BJ (cell line): ENCODE results near the gene PLEKHA4. TPM values are rescaled to one million over a fixed set of nuclear protein-coding genes. Genes with fewer than 3 reads are reported as not detected.
"Not testable (repeated sequence)": the region's sequence is repeated elsewhere in the genome, so short reads cannot be mapped to it uniquely, and the experiment has no call there.

Experiments
- CTCF ChIA-PET: fragments of 350-600 bp; formaldehyde crosslinking; extraction: SDS; loops from one replicate; lab custom pipeline; 2021; ENCODE audit warnings: antibody characterized with exemption, inconsistent platforms; lab: Yijun Ruan, JAX
- POLR2A ChIA-PET: fragments of 300-600 bp; sonication (Branson Sonifier 250); formaldehyde crosslinking; extraction: SDS; loops from one replicate; lab custom pipeline; 2021; ENCODE audit warnings: antibody characterized with exemption; lab: Charles Lee
- DNase-seq: peaks from one replicate; pipeline ENCODE4 v3.0.0-alpha.2; 2011; ENCODE audit warnings: low read depth
- H3K27me3 ChIP-seq: 2 replicates; pipeline ENCODE4 v1.6.0; 2011; ENCODE audit warnings: low read length; ENCODE audit not compliant: control insufficient read depth, insufficient read depth
- H3K36me3 ChIP-seq: 2 replicates; pipeline ENCODE4 v1.5.1; 2011; ENCODE audit warnings: low read length; ENCODE audit not compliant: control insufficient read depth, insufficient read depth
- H3K4me3 ChIP-seq: 2 replicates; pipeline ENCODE4 v1.5.1; 2011; ENCODE audit warnings: low read depth, mild to moderate bottlenecking, control low read depth, low read length
- polyA plus RNA-seq: library from polyadenylated mRNA; depleted of rRNA; stranded (reverse); fragments of >200 nt; gene quantifications from 2 replicates; pipeline ENCODE4 v1.2.3, GENCODE V29; 2011
- TF ChIP-seq, protein P1 (sequence below): IDR thresholded peaks from 2 replicates; pipeline ENCODE4 v1.5.1; 2011; ENCODE audit warnings: low read depth, mild to moderate bottlenecking, control low read depth, inconsistent platforms, low read length, moderate library complexity; ENCODE audit not compliant: insufficient read depth

The PLEKHA4 gene
- polyA plus RNA-seq, 1 experiment = 5.4 TPM

DNA sequence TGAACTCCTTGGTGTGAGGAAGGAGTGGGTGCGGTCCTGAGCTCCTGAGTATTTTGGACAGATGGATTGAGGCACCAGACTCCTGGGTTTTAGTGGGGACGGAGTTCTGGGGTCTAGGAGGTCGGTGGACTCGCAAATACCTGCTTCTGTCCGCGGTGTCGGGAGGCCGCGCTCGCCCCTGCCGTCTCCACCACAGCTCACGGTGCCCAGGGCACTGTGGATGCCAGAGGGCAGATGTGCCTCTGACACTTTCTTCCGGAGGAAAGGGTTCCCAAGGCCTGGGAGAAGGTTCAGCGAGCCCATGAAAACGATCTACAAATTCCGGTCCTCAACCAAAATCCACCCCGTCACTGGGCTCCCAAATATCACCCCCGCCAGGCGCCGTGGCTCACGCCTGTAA, 26.8 kb upstream of the PLEKHA4 start:
- CTCF ChIA-PET = no interaction called here
- TF ChIP-seq, protein P1, sequence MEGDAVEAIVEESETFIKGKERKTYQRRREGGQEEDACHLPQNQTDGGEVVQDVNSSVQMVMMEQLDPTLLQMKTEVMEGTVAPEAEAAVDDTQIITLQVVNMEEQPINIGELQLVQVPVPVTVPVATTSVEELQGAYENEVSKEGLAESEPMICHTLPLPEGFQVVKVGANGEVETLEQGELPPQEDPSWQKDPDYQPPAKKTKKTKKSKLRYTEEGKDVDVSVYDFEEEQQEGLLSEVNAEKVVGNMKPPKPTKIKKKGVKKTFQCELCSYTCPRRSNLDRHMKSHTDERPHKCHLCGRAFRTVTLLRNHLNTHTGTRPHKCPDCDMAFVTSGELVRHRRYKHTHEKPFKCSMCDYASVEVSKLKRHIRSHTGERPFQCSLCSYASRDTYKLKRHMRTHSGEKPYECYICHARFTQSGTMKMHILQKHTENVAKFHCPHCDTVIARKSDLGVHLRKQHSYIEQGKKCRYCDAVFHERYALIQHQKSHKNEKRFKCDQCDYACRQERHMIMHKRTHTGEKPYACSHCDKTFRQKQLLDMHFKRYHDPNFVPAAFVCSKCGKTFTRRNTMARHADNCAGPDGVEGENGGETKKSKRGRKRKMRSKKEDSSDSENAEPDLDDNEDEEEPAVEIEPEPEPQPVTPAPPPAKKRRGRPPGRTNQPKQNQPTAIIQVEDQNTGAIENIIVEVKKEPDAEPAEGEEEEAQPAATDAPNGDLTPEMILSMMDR = no peak
- Histone ChIP-seq H3K27me3 (peaks cover 6% of the 10 kb centered on the region; the same call in 1 of the 2 replicates), H3K36me3 (no peaks in the 10 kb centered on the region), H3K4me3 (no peak overlapping the region)
- no peak for DNase-seq
- POLR2A ChIA-PET = no interaction called here

DNA sequence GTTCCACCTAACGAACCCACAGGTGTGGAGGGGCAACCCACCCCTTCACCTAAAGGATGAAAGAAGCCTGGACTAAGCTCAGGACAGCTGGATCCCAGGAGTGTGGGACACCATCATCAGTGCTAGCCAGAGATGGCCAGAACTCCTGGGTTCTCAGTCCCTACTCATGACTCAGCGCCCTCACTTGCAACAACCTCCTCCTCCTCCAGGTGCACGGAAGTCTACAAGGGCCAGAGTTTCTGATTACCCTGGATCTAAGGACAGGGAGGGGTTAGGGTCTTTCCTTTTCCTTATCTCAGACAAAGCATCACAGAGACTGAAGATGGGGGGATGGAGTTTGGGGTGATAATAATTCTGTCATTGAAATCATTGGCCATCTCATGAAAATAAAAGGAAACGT, 22.1 kb upstream of the PLEKHA4 start:
- ChIA-PET POLR2A (no interaction called here), CTCF (no interaction called here)
- Histone ChIP-seq H3K36me3 (no peaks in the 10 kb centered on the region), H3K4me3 (no peak overlapping the region), H3K27me3 (peaks cover 6% of the 10 kb centered on the region; the same call in 1 of the 2 replicates)
- TF ChIP-seq, protein P1 = no peak
- DNase-seq = no peak

DNA sequence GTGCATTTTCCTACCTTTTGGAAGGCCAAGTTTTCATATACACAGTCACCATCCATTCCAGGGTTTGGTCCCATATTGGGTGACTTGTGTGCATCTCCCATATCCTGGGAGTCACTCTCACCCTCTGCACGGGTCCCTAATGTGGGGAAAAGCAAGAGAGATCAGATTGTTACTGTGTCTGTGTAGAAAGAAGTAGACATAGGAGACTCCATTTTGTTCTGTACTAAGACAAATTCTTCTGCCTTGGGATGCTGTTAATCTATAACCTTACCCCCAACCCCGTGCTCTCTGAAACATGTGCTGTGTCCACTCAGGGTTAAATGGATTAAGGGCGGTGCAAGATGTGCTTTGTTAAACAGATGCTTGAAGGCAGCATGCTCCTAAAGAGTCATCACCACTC, 21.1 kb upstream of the PLEKHA4 start:
- H3K4me3 ChIP-seq, DNase-seq, H3K36me3 ChIP-seq, H3K27me3 ChIP-seq, CTCF ChIA-PET: not testable (repeated sequence)
- POLR2A ChIA-PET = interaction anchor here (0.5 kb wide), 1 partner anchor 12 kb away, joined by 4 read pairs; no protein-coding TSS in a partner anchor

DNA sequence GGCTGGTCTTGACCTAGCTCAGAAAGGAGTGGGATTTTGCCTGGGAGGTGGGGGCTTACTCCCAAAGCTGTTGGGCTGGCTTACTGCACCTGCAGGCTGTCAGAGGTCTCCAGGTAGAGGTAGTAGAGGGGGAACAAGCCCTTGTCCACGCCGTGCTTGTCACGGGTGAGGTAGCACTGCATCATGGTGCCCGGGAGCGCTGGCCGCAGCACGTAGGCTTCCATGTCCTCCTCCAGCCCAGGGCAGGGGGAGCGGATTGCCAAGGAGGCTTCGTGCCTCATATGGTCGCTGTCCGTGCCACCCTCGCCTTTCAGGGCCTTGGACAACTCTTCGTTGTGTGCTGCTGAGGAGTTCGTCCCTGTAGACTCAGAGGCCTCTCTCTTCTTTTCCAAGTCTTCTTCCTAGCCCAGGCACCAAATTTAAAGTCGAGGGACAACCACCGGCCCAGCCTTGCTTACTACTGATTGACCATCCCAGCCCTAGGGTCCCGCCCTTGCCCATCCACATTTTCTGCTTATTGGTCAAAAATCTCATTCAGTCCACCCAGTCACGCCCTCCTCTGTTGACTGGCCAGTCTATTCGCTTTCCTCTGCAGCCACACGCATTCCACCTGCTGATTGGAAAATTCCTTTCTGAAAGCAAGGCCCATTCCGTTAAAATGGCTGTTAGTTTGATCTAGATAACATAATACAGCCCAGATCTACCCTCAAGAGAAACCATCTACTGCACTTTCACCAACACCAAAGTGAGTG, 19.6 kb upstream of the PLEKHA4 start:
- Histone ChIP-seq H3K36me3 (no peaks in the 10 kb centered on the region), H3K27me3 (peaks cover 2% of the 10 kb centered on the region; the same call in 1 of the 2 replicates), H3K4me3 (no peak overlapping the region)
- CTCF ChIA-PET = no interaction called here
- TF ChIP-seq, protein P1 = no peak
- no peak for DNase-seq
- POLR2A ChIA-PET = no interaction called here

DNA sequence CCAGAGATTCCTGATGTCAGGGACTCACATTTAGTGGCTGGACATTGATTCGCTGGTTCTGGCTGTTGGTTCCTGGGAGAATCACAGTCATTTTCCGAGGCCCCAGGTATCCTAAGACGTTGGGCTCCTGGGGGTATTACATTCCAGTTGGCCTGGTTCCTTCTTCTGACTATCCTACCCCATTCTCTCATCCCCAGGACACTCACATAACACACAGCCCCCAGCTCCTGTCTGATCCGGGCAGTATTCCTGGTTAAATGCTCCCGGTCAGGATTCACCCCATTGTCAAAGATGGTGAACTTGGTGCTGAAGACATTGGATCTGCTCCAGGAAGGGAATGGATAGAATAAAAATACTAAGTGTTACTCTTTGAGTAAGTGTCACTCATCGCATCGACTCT, 15.3 kb upstream of the PLEKHA4 start:
- CTCF ChIA-PET = no interaction called here
- TF ChIP-seq, protein P1 = no peak
- POLR2A ChIA-PET = no interaction called here
- no peak for DNase-seq
- Histone ChIP-seq H3K4me3 (no peak overlapping the region), H3K27me3 (no peaks in the 10 kb centered on the region), H3K36me3 (peaks cover under 1% of the 10 kb centered on the region; the same call in 1 of the 2 replicates)
